Right kidney (tissue), 1 donor: Measurements from ENCODE around the gene LUZP2.
"Not testable (repeated sequence)": the region's sequence is repeated elsewhere in the genome, so short reads cannot be mapped to it uniquely, and the experiment has no call there.

Source experiments
- DNase-seq: peaks from one replicate; pipeline ENCODE4 v3.0.0-alpha.2; 2016

LUZP2 gene

GRCh38 chr11:24900514-24900913 lies 403.7 kb downstream of the LUZP2 start:
- no peak for DNase-seq

DNA sequence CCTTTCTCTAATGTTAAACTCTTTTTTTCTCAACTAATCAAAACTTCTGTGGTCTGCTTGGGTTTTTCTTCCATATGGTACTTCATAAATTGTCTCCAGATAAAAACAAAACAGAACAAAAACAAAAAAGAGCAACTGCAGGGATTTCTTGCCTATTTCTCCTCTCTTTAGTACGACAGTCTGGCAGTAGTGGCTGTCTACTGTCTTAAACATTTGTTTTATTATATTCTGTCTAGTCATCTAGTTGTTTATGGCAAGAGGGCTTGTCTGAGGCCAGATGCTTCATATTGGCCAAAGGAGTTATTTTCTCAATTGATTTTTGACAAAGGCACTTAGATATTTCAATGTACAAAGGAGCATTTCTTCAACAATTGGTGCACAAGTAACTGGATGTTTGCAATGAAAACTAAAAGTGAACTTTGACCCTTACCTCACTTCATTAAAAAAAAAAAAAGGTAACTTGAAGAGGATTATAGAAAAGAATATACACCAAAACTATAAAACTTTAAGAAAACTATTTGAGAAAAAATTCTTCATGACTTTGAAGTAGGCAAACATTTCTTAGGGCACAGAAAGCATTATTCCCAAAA lies 404.2 kb downstream of the LUZP2 start:
- DNase-seq: no peak

- no peak for DNase-seq
These were observed 406.7 kb downstream of the LUZP2 start for GRCh38 chr11:24903555-24903954.

GRCh38 chr11:24925091-24925490 lies 428.2 kb downstream of the LUZP2 start:
- DNase-seq: no peak

- peak; percentile 17 for DNase-seq
These were observed 435.5 kb downstream of the LUZP2 start for GRCh38 chr11:24932110-24933000.

GRCh38 chr11:24934733-24935439 lies 438.0 kb downstream of the LUZP2 start:
- DNase-seq: no peak

GRCh38 chr11:24944891-24945290 lies 448.0 kb downstream of the LUZP2 start:
- no peak for DNase-seq

DNA sequence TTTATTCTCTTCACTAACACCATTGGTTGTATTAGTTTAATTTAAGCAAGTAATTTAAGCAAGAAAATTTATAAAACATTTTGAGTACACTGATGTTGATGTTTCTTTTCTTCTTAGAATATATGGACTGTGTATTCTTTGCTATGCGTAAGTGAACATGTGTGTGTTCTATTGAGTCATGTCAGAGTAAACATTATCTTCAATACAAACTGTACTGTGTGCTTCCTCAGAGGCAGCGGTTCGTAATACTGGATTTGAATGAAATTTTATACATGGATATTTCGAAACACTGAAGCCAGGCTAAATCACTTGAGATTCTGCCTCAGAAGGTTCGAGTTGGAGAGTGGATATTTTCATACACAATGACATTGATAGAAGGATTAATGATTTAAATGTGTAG lies 452.6 kb downstream of the LUZP2 start:
- DNase-seq: no peak

DNA sequence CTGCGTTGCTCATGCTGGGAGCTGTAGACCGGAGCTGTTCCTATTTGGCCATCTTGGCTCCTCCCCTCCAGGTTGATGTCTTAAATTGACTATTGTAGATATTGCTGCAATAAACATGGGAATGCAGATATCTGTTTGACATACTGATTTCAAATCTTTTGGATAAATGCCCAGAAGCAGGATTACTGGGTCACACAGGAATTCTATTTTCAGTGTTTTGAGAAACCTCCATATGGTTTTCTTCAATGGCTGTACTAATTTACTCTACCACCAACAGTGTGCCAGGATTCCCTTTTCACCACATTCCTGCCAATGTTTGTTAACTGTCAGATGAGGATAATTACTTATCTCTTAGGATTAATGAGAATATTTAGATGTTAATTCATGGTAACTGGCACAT lies 467.0 kb downstream of the LUZP2 start:
- no peak for DNase-seq

GRCh38 chr11:24965748-24966147 lies 468.9 kb downstream of the LUZP2 start:
- DNase-seq: no peak

DNA sequence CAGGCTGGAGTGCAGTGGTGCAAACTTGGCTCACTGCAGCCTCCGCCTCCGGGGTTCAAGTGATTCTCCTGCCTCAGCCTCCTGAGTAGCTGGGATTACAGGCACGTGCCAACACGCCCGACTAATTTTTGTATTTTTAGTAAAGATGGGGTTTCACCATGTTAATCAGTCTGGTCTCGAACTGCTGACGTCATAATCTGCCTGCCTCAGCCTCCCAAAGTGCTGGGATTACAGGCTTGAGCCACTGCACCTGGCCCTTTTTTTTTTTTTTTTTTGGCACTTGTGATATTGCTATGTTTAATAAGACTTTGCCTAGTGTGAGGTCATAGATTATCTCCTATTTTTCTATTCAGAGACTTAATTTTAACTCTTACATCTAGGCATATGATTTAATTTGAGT lies 497.1 kb downstream of the LUZP2 start:
- not testable (repeated sequence) for DNase-seq

- DNase-seq: not testable (repeated sequence)
These were observed 503.1 kb downstream of the LUZP2 start for GRCh38 chr11:24999929-25000328.

GRCh38 chr11:25037431-25037830 lies 540.6 kb downstream of the LUZP2 start:
- DNase-seq: no peak

- DNase-seq: no peak
These were observed 541.3 kb downstream of the LUZP2 start for GRCh38 chr11:25038131-25038530.

- DNase-seq: no peak
These were observed 542.3 kb downstream of the LUZP2 start for GRCh38 chr11:25039165-25039564.

GRCh38 chr11:25048632-25049031 lies 551.8 kb downstream of the LUZP2 start:
- no peak for DNase-seq

GRCh38 chr11:25052844-25053243 lies 556.0 kb downstream of the LUZP2 start:
- no peak for DNase-seq

- DNase-seq: no peak
These were observed 561.0 kb downstream of the LUZP2 start for GRCh38 chr11:25057861-25058260.

GRCh38 chr11:25065746-25066145 lies 568.9 kb downstream of the LUZP2 start:
- no peak for DNase-seq

DNA sequence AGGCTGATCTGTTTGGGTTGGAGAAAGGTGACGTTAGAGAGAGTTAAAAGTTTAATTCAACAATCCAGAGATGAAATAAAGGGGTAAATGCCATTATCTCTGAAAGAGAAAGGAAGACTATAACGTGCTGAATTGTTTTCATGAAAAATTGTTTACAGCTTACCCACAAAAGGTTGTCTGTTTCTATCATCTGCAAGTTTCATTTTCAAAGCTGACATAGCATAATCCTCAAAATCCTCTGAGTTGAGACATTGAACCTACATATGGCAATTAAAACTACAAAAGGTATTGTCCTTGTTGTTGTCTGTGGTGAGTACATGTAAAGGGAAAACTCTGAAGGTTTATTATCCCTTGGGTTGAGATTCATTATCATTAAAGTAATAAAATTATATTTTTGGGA lies 569.9 kb downstream of the LUZP2 start:
- no peak for DNase-seq

DNA sequence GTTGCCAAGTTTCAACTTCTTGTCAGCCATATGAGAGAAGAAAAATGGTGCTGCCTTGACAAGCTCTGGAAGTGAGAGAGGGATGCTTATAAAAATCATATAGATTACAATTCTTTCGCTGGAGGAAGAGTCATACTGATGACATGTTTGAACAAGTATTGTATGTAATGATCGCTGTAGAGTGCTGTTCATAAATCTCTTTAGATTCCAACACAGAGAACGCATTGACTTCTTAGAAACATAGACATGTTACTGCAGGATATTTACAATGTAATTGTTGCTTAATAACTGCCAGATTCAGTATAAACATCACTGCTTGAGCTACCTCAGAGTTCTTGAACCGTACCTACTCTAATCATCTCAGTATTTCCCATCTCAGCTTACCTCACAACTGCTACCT lies 571.6 kb downstream of the LUZP2 start:
- DNase-seq: no peak

DNA sequence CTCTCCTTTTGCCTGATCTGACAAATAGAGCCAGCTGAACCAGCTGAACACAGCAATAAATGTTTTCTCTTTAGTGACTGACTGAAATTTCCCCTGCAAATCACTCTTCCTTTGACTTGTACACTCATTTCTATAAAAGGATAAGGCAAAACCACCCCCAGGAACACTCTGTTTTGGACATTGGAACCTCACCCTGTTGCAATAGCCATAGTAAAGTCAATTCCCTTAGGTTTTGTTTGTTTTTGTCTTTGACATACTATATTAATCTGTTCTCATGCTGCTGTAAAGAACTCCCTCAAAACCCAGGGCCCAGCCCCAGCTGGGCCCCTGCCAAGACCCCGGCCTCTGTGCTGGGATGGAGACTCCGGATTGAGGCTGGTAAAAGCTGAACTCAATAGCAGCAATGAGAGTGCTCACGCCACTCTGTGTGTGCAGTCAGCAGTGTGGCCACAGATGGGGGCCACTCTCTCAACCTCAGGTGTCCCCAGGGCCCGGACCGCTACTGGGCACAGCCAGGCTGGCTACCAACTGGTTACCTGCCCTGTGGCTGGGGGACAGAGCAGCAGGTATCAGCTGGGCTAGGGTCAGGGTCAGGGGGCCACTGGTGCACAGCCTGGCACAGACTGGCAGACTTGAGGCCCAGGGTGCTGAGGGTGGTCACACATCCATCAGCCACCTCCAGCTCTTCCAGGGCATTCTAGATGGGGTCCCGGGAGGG lies 597.4 kb downstream of the LUZP2 start:
- DNase-seq: no peak

GRCh38 chr11:25119416-25119815 lies 622.6 kb downstream of the LUZP2 start:
- DNase-seq: no peak
